GM19324 (cell line): ENCODE measurements around the gene SERPINB12.

Experiments
- ATAC-seq: cut with Tn5 transposase; IDR thresholded peaks from one replicate; pipeline ENCODE4 v1.9.1; 2021; ENCODE audit warnings: mild to moderate bottlenecking, moderate library complexity; ENCODE audit not compliant: unreplicated experiment, low FRiP score

SERPINB12 gene

GRCh38 chr18:63592471-63592870 lies 50.3 kb downstream of the SERPINB12 start:
- no peak for ATAC-seq

- ATAC-seq = no peak
These were observed 54.8 kb downstream of the SERPINB12 start for GRCh38 chr18:63596964-63597363.

GRCh38 chr18:63603355-63603754 lies 61.2 kb downstream of the SERPINB12 start:
- ATAC-seq = no peak

GRCh38 chr18:63603772-63604171 lies 61.6 kb downstream of the SERPINB12 start:
- peak; percentile 82 for ATAC-seq

GRCh38 chr18:63604791-63605567 lies 62.8 kb downstream of the SERPINB12 start:
- ATAC-seq = no peak

GRCh38 chr18:63606526-63606925 lies 64.4 kb downstream of the SERPINB12 start:
- ATAC-seq = no peak

GRCh38 chr18:63613420-63613819 lies 71.3 kb downstream of the SERPINB12 start:
- no peak for ATAC-seq

- no peak for ATAC-seq
These were observed 75.1 kb downstream of the SERPINB12 start for GRCh38 chr18:63617049-63617914.

- no peak for ATAC-seq
These were observed 75.7 kb downstream of the SERPINB12 start for GRCh38 chr18:63617915-63618234.
